ENCODE results near the gene SPAG16. TPM values are rescaled to one million over a fixed set of nuclear protein-coding genes. Genes with fewer than 3 reads are reported as not detected.

Gene SPAG16
- total RNA-seq, 1 donor from 2014 or later: 19.8 TPM

- peak; percentile 67 for ATAC-seq
These were observed 127.5 kb downstream of the SPAG16 start for GRCh38 chr2:213411582-213412289.

GRCh38 chr2:213415093-213415492 lies 130.8 kb downstream of the SPAG16 start:
- ATAC-seq: no peak

GRCh38 chr2:213416832-213417231 lies 132.6 kb downstream of the SPAG16 start:
- no peak for ATAC-seq

DNA sequence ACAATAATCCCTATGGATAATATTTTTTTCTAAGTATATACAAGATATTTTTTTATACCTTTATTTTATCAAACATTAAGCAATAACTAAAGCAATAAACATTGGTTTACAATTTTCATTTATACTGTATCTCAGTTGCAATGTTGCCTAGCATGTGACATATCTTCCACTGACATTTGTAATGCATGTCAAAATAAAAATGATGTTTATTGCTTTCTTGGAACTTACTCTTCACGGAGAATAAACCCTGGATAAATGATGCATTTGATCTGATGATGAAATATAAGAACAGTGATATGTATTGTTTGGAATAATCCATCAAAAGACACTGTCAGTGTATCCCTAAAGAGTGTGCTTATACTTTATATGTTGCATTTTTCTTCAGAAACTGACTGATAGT lies 135.7 kb downstream of the SPAG16 start:
- no peak for ATAC-seq

DNA sequence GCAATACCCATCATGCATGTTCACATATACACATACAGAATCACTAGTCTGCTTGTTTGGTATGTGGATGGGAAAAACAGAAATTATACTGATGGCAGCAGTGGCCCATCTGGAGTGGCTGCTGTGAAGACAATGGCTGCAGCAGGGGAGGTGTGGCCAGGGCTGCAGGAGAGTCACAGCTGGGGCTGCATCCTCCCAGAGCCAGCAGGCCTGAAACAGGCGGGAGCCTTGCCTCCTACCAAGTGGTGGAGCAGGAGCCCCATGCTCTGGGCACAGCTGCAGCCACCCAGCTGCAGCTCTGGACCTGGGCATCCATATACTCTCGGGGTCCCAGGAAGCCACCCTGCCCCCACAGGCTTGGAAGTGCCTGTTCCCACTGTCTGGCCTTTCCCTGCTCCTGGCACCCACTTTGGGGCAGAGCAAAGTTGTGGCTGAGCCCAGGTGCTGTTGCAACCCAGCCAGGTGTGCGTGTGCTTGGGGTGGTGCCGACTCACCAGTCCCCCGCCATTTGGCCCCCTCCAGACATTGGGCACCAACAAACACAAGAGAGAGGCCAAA lies 136.6 kb downstream of the SPAG16 start:
- ATAC-seq: peak; percentile 17

GRCh38 chr2:213422211-213422610 lies 137.9 kb downstream of the SPAG16 start:
- ATAC-seq: no peak

DNA sequence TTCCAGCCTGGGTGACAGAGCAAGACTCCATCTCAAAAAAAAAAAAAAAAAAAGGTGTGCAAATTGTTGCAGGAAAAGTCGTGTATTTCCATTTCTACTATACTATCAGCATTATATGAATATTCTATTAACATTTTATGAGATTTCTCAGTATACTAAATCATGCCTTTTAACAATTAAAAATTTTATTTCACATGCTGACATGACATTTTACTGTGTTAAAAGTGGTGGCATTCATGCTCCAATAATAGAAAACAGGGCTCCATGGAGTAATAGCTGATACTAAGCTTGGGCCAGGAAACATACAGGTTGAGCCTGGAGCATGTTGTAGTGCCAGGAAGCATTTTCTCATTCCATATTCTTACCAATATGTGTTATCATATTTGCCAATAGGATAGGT lies 141.4 kb downstream of the SPAG16 start:
- ATAC-seq: no peak

GRCh38 chr2:213429516-213429915 lies 145.3 kb downstream of the SPAG16 start:
- ATAC-seq: no peak

DNA sequence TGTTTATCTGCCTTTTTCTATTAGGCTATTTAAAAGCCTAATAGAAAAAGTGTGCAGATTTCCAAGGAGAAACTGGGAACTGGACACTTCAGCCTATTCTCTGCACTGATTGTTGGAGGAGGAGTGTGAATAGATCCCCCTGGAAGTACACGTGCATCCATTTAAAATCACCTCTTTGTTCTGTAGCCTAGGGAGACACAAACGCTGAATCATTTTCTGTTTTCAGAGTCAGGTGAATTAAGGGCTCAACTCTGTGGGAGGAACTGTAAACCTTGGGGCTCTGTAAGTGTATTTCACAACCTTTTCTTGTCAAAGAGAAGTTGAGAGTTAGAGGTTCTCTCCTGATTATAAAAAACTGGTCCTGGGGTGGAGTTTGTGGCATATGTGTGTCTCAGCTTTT lies 159.7 kb downstream of the SPAG16 start:
- peak; percentile 59 for ATAC-seq

GRCh38 chr2:213451542-213452239 lies 167.4 kb downstream of the SPAG16 start:
- ATAC-seq: peak; percentile 81

DNA sequence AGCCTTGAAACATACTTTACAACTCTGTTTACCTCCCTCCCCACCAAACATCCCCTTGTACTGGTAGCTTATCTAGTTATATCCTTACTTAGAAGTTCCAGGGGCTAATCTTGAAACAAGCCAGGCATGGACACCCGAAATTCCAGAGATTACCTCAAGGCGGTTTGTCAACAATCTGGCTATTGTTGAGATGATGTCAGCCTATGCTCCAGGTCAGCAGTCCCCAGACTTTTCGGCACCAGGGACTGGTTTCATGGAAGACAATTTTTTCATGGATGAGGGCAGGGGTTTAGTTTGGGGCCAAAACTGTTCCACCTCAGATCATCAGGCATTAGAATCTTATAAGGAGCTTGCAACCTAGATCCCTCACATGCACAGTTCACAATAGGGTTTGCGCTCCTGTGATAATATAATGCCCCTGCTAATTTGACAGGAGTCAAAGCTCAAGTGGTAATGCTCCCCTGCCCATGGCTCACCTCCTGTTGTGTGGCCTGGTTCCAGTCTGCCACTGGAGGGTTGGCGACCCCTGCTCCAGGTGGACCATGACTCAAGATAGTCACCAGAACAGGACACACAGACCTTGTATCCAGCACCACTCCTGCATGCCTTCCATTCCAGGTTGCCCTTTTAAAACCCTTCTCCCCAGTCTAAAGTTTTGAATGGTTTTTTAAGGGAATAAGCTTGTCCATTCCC lies 171.2 kb downstream of the SPAG16 start:
- no peak for ATAC-seq

GRCh38 chr2:213475433-213475832 lies 191.2 kb downstream of the SPAG16 start:
- ATAC-seq: no peak

GRCh38 chr2:213476641-213477040 lies 192.4 kb downstream of the SPAG16 start:
- ATAC-seq: no peak

DNA sequence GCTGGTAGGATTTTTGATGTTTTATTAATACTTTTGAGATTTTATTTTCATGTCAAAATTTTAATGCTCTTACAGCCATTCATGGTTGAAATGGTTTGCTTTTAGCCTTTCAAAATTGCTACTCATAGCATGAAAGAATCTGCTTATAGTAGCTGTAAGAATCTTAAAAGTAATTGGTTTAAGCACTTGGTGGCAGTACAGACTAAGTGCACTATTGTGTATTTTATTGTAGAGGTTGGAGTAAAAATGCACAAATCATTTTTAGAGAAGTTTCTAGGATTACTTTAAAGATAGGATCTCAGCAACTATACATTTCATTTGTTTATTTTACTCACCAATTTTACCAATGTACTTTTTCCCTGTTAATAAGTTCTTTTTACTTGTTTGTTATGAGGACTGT lies 205.8 kb downstream of the SPAG16 start:
- ATAC-seq: no peak

- no peak for ATAC-seq
These were observed 207.1 kb downstream of the SPAG16 start for GRCh38 chr2:213491376-213491775.

DNA sequence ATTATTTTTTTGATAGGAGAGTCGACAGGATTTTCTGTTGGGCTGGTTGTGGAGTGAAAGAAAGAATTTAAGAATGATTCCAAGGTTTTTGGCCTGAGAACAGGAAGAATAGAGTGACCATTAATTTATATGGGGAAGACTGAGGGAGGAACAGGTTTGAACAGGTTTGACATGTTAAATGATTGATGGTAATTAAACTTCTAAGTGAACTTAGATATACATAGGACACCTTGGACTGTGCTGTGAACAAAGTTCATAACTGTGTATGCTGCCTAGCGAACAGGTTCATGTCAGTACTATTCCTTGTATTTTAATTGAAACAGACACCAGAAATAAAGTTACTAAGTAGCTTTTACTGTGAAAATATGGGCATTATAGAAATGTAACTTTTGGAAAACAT lies 212.0 kb downstream of the SPAG16 start:
- ATAC-seq: no peak

GRCh38 chr2:213500881-213501280 lies 216.6 kb downstream of the SPAG16 start:
- ATAC-seq: no peak

DNA sequence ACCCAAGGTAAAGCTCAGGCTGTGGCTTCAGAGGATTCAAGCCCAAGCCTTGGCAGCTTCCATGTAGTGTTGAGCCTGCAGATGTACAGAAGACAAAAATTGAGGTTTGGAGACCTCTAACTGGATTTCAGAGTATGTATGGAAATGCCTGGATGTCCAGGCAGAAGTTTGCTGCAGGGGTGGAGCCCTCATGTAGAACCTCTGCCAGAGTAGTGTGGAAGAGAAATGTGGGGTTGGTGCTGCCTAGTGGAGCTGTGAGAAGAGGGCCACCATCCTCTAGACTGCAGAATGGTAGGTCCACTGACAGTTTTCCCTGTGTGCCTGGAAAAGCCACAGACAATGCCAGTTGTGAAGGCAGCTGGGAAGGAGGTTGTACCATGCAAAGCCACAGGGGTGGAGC lies 239.9 kb downstream of the SPAG16 start:
- no peak for ATAC-seq

- ATAC-seq: no peak
These were observed 253.3 kb downstream of the SPAG16 start for GRCh38 chr2:213537579-213537978.

DNA sequence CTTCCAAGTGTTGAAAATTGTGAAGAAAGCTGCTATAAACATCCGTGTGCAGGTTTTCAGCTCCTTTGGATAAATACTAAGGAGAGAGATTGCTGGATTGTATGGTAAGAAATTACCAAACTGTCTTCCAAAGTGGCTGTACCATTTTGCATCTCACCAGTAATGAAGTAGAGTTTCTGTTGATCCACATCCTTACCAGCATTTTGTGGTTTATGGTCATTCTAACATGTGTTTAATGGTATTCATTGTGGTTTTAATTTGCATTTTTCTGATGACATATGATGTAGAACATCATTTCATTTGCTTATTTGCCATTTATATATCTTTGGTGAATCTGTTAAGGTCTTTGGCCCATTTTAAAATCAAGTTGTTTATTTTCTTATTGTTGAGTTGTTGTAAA lies 260.7 kb downstream of the SPAG16 start:
- ATAC-seq: no peak

GRCh38 chr2:213545481-213545880 lies 261.2 kb downstream of the SPAG16 start:
- ATAC-seq: no peak

GRCh38 chr2:213545964-213546475 lies 261.8 kb downstream of the SPAG16 start:
- no peak for ATAC-seq

GRCh38 chr2:213551526-213551925 lies 267.3 kb downstream of the SPAG16 start:
- ATAC-seq: no peak
